ENCODE data around the gene LRMDA. TPM values are rescaled to one million over a fixed set of nuclear protein-coding genes. Genes with fewer than 3 reads are reported as not detected.
"Not testable (repeated sequence)": the region's sequence is repeated elsewhere in the genome, so short reads cannot be mapped to it uniquely, and the experiment has no call there.

Gene LRMDA
- total RNA-seq, 4 donors from 2014 or later = 7.3 to 20.1 (median 8.4) TPM

- Histone ChIP-seq H3K27ac (no peak overlapping the region), H3K27me3 (no peaks in the 10 kb centered on the region), H3K4me3 (no peak overlapping the region), H3K36me3 (no peaks in the 10 kb centered on the region), H3K9me3 (peaks cover 0 to 5% (median 0%) of the 10 kb centered on the region in 3 donors), H3K4me1 (peaks cover 0 to 10% (median 2%) of the 10 kb centered on the region in 3 donors)
- WGBS, 2 donors (ENCODE audit: low coverage in 1 of 2) = 88 to 90% methylated on average over 1 to 2 of the region's 2 CpGs
- no peak for ATAC-seq
- TF ChIP-seq POLR2A (IDR thresholded peaks at IDR 0.05) (no peak), POLR2AphosphoS5 (IDR thresholded peaks at IDR 0.05) (no peak), EP300 (IDR thresholded peaks at IDR 0.05) (no peak), CTCF (IDR thresholded peaks at IDR 0.05) (no peak)
These were observed 1146.0 kb downstream of the LRMDA start for GRCh38 chr10:76577455-76577854.

- Histone ChIP-seq H3K4me1 (peaks cover 0 to 26% (median 2%) of the 10 kb centered on the region in 3 donors), H3K36me3 (no peaks in the 10 kb centered on the region), H3K27me3 (no peaks in the 10 kb centered on the region), H3K27ac (peak overlapping the region in 3 of 4 donors; percentile 13 to 46 (median 39)), H3K9me3 (no peaks in the 10 kb centered on the region), H3K4me3 (no peak overlapping the region)
- TF ChIP-seq CTCF (IDR thresholded peaks at IDR 0.05) = no peak
- no peak for TF ChIP-seq POLR2A (IDR thresholded peaks at IDR 0.05)
- TF ChIP-seq EP300 (IDR thresholded peaks at IDR 0.05) = no peak
- TF ChIP-seq POLR2AphosphoS5 (IDR thresholded peaks at IDR 0.05) = no peak
- no peak for ATAC-seq
- WGBS, 2 donors (ENCODE audit: low coverage in 1 of 2) = 68 to 90% methylated on average over 3 to 4 of the region's 4 CpGs
These were observed 1150.3 kb downstream of the LRMDA start for GRCh38 chr10:76581506-76582256.

GRCh38 chr10:76582531-76582930 lies 1151.1 kb downstream of the LRMDA start:
- ATAC-seq = no peak
- Histone ChIP-seq H3K27me3 (no peaks in the 10 kb centered on the region), H3K27ac (peak overlapping the region in 1 of 4 donors; percentile 13), H3K4me3 (no peak overlapping the region), H3K9me3 (no peaks in the 10 kb centered on the region), H3K4me1 (peaks cover 0 to 26% (median 2%) of the 10 kb centered on the region in 3 donors), H3K36me3 (no peaks in the 10 kb centered on the region)
- TF ChIP-seq EP300 (IDR thresholded peaks at IDR 0.05) = no peak
- no peak for TF ChIP-seq CTCF (IDR thresholded peaks at IDR 0.05)
- TF ChIP-seq POLR2AphosphoS5 (IDR thresholded peaks at IDR 0.05) = no peak
- no peak for TF ChIP-seq POLR2A (IDR thresholded peaks at IDR 0.05)
- 86% methylated on average over 1 of the region's 1 CpG for WGBS, 2 donors (ENCODE audit: low coverage in 1 of 2)

- no peak for TF ChIP-seq EP300 (IDR thresholded peaks at IDR 0.05)
- TF ChIP-seq POLR2AphosphoS5 (IDR thresholded peaks at IDR 0.05) = peak; percentile 28
- Histone ChIP-seq H3K4me1 (peaks cover 0 to 26% (median 2%) of the 10 kb centered on the region in 3 donors), H3K27me3 (no peaks in the 10 kb centered on the region), H3K4me3 (no peak overlapping the region), H3K36me3 (no peaks in the 10 kb centered on the region), H3K27ac (peak overlapping the region in 3 of 4 donors; percentile 5 to 32 (median 21)), H3K9me3 (no peaks in the 10 kb centered on the region)
- ATAC-seq = peak; percentile 82
- WGBS, 2 donors (ENCODE audit: low coverage in 1 of 2) = 28 to 34% methylated on average over 3 of the region's 3 CpGs
These were observed 1152.3 kb downstream of the LRMDA start for GRCh38 chr10:76583711-76584161.

- not testable (repeated sequence) for ATAC-seq, H3K9me3 ChIP-seq, H3K4me3 ChIP-seq, H3K36me3 ChIP-seq, H3K27me3 ChIP-seq
- Histone ChIP-seq H3K27ac (peak overlapping the region in 3 of 4 donors; percentile 5 to 32 (median 21)), H3K4me1 (peaks cover 0 to 26% (median 2%) of the 10 kb centered on the region in 3 donors)
- WGBS, 2 donors (ENCODE audit: low coverage in 1 of 2) = 80 to 91% methylated on average over 1 to 5 of the region's 9 CpGs
These were observed 1153.0 kb downstream of the LRMDA start for GRCh38 chr10:76584466-76584865.

Small RNA genes within 50 kb of the gene (small RNA-seq; reads per million reads assigned to genes)
- gene MIR606 (0 reads per million in 4 donors), gene RN7SL518P (0 to 0.13 (median 0) reads per million in 4 donors), gene RNU6-673P (0 reads per million in 4 donors)

Other genes with a start within 250 kb of the LRMDA start
- gene VDAC2, start 220.8 kb upstream of the LRMDA start, total RNA-seq = 100 to 1,000 TPM; 199 to 283 (median 249) TPM
- gene COMTD1, start 195.7 kb upstream of the LRMDA start, total RNA-seq = 10 to 100 TPM; 15.3 to 25.8 (median 21.6) TPM
- 10 to 100 TPM; 27.3 to 83.7 (median 43.4) TPM for gene ZNF503, start 29.9 kb upstream of the LRMDA start, total RNA-seq